NOMO-1 treated with DMSO at 0.1 percent for 48 hours (cell line): ENCODE results near the gene FDX2.
"Not testable (repeated sequence)": the region's sequence is repeated elsewhere in the genome, so short reads cannot be mapped to it uniquely, and the experiment has no call there.

Experiments used
- DNase-seq: peaks from one replicate; lab custom pipeline; 2025; ENCODE audit not compliant: unreplicated experiment; lab: John Stamatoyannopoulos, UW

FDX2 gene

GRCh38 chr19:10285393-10285792, 30.4 kb downstream of the FDX2 start:
- peak; percentile 25 for DNase-seq

- no peak for DNase-seq
Observed at GRCh38 chr19:10284960-10285278, 30.9 kb downstream of the FDX2 start.

- no peak for DNase-seq
Observed at GRCh38 chr19:10284065-10284959, 31.5 kb downstream of the FDX2 start.

GRCh38 chr19:10283301-10284064, 32.3 kb downstream of the FDX2 start:
- DNase-seq = no peak

- DNase-seq = not testable (repeated sequence)
Observed at GRCh38 chr19:10282043-10282442, 33.8 kb downstream of the FDX2 start.

GRCh38 chr19:10279737-10280442, 35.9 kb downstream of the FDX2 start:
- no peak for DNase-seq

- DNase-seq = no peak
Observed at GRCh38 chr19:10278935-10279334, 36.9 kb downstream of the FDX2 start.

- DNase-seq = no peak
Observed at GRCh38 chr19:10277795-10278589, 37.8 kb downstream of the FDX2 start.

DNA sequence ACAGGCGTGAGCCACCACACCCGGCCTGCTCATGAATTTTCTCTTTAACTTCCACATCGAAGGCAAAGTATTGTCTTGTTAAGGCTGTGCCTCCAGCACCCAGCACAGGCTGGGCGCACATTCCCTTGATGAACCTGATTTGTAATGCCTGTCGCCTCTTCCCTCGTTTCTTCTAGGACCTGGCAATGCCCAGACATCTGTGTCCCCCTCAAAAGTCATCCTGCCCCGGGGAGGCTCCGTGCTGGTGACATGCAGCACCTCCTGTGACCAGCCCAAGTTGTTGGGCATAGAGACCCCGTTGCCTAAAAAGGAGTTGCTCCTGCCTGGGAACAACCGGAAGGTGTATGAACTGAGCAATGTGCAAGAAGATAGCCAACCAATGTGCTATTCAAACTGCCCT, 41.2 kb downstream of the FDX2 start:
- DNase-seq = no peak

DNA sequence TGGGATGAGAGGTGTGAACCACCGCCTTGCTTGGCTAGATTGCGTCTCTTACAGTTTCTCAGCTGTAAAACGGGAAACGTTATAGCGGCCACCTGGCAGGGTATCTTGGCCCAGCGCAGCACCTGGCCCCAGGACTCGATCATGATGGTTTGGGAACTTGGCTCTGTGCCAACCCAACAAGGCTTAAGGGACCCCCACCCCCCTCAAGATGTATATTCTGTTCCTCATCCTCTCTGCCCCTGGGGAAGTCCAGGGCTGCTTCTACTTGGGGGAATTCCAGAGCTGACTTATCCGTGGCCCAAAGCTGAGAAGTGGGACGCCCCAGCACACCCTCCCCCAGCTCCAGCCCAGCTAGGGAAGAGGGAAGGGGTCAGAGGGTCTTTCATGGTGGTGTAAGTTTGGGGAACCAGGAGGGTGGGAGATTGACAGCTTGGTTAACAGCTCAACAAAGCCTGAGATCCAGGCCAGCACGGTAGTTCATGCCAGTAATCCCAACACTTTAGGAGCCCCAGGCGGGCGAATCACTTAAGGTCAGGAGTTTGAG, 44.2 kb downstream of the FDX2 start:
- no peak for DNase-seq

- peak; percentile 61 for DNase-seq
Observed at GRCh38 chr19:10270616-10271394, 45.0 kb downstream of the FDX2 start, which contains the start of gene ICAM1. TSS of gene ICAM1 (plus strand) at chr19:10271120. CDS start at chr19:10271160, 40 bp downstream.

- peak; percentile 76 for DNase-seq
Observed at GRCh38 chr19:10270180-10270615, 45.6 kb downstream of the FDX2 start.

- DNase-seq = peak; percentile 67
Observed at GRCh38 chr19:10269333-10270179, 46.3 kb downstream of the FDX2 start.

GRCh38 chr19:10268071-10268470, 47.7 kb downstream of the FDX2 start:
- no peak for DNase-seq

DNA sequence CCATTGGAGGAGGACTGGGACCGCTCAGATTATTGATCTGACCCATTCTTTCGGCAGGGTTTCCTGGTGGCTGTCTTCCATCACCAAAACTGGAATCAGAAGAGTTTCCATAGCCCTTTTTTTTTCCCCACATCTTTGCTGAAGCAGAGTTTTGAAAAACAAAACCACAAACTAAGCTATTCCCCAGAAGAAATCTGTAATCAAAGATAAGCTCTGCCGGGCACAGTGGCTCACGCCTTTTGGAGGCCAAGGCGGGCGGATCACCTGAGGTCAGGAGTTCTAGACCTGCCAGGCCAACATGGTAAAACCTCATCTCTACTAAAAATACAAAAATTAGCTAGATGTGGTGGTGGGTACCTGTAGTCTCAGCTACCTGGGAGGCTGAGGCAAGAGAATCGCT, 49.1 kb downstream of the FDX2 start:
- DNase-seq = no peak

DNA sequence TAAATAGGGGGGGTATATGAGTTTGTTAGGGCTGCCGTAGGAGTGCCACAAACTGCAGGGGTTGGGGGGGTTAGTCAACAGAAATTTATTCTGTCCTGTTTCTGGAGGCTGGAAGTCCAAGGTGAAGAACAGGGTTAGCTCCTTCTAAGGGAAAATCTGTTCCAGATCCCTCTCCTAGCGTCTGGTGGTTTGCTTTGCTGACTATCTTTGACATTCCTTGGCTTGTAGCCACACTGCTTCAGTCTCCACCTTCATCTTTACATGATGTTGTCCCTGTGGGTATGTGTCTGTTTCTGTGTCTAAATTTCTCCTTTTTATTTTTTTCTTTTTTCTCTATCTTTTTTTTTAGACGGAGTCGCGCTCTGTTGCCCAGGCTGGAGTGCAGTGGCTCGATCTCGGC, 53.0 kb downstream of the FDX2 start:
- DNase-seq = no peak

GRCh38 chr19:10260141-10260584, 55.7 kb downstream of the FDX2 start:
- no peak for DNase-seq
